RPMI8226 (cell line): ENCODE measurements around the gene NR5A2.

ENCODE experiments used
- DNase-seq: peaks from one replicate; pipeline ENCODE4 v3.0.0-alpha.2; 2015

Gene NR5A2

DNA sequence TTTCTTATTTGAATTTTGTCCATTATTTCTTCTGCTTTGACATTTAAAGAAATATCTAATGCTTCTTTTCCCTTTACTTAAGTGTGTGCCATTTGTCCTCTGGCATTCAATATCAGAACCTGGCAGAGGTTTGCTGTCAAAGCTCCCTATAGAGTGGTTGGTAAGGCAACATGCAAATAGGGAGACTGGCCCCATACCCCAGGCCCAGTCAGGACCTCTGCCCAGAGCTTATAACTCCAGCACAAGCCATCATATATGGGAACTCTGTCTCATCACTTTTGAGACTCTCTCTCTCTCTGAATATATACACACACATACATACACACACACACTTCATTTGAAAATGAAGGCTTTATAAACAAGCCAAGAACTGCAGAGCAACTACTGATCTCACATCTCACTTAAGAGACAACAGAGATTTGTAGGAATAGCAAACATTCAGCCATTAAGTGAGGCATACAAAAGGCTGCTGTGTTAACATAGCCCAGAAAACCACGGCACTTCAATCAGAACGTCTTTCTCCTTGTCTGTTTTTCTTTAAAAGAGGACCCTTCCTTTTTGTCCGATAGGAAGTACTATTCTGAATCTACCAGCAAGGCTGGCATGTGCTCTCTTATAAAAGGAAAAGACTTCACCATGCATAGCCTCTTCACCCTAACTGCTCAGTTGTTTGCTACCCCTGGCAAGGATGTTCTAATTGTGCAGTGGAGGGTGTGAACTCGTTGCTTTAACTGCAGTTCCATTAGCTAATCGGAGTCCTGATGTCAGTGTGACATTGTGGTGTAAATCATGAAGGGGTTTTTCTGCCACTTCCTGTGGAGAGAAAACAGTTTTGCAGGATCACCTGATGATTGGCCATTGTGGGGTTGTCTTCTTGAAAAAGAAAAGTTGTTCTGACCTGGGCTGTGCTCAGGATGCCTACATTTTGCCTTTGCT is 101.7 kb downstream of the NR5A2 start:
- no peak for DNase-seq

DNA sequence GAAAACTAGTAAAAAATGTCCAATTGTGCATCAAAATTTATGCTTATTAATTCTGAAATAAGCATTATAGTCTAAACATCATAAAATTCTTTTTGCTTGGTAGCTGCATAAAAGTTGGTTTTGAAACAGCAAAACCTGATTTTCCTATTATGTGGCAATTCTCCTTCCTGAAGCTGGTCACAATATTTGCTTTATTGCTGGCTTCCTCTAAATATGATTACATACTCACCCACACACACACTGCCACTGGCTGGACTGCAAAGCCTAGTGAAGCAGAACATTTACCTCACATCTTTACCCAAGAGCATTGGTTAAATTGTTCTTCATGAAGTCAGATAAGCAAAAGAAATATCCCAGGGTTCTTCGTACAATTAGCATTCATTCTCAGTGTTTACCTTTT is 103.0 kb downstream of the NR5A2 start:
- no peak for DNase-seq

DNA sequence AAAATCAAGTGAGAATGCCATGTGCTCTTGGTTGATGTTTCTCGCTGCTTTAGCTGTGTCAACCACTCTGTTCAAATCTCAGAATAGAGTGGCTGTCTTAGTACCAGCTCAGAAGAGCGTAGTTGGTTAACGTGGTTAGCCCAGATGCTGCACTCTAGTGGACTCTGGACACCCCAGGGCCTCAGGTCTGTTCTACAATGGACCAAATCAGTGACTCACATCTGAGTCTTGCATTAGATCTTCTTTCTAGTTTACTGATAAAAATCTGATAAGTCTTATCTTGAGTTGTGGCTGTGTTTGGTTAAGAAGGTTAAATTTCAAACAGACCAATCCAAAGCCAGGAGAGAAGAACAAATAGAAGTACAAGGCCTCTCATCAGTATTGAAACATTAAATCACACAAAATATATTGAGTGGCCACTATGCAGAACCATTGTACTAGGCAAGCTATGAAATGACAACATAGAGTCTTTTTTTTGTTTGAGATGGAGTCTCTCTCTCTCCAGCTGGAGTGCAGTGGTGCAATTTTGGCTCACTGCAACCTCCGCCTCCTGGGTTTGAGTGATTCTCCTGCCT is 104.1 kb downstream of the NR5A2 start:
- no peak for DNase-seq

- no peak for DNase-seq
Measured at GRCh38 chr1:200133123-200133522, 105.6 kb downstream of the NR5A2 start.

DNA sequence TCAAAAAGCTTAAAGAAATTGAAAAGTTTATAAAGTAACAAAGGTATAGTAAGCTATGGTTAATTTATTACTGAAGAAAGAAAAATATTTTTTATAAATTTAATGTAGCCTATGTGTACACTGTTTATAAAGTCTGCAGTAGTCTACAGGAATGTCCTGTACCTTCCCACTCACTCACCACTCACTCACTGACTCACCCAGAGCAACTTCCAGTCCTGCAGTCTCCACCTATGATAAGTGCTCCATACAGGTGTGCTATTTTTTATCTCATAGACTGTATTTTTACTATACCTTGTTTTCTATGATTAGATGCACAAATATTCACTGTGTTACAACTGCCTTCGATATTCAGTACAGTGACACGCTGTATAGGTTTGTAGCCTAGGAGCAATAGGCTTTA is 106.6 kb downstream of the NR5A2 start:
- no peak for DNase-seq

DNA sequence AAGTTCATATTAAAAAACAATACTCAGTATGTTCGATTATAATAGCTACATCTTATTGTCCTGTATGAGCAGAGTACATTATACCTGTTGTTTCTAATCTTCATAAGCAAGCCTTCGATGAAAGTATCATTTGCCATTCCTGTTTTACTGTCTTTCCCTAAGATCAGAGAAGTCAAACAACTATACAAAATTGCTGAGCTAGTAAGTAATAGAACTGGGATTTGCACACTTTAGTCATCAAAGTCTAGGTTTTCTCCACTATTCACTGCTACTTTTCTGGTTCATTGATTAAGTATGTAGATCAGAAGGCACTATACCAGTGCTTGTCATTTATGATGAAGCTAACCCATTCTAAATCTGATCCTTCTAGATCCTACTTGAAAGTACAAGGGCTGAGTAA is 108.9 kb downstream of the NR5A2 start:
- DNase-seq: no peak

DNA sequence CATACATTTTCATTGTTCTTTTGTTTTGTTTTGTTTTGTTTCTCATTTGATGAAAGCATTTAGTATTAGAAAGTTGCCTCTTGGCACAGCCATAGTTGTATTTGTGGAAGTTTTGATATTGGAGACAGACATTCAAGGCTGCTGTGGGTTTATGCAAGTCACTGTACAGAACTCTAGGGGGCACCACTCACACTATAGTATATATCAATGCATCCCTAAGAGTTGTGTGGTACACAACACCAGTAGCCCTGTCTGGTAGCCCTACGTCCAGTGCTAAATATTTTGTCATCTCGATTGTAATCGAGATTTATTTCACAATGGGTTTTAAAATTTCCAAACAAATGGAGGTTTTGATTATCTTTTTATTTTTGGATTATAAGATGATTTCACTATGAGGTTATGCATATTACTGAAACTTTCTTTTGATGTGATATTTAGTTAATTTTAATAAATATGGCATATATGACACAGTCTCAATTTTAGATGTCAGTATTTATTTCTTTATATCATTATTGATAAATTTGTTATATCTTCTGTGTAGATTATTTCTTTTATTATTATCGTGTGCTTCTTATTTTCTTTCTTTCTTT is 112.2 kb downstream of the NR5A2 start:
- DNase-seq: peak; percentile 66

DNA sequence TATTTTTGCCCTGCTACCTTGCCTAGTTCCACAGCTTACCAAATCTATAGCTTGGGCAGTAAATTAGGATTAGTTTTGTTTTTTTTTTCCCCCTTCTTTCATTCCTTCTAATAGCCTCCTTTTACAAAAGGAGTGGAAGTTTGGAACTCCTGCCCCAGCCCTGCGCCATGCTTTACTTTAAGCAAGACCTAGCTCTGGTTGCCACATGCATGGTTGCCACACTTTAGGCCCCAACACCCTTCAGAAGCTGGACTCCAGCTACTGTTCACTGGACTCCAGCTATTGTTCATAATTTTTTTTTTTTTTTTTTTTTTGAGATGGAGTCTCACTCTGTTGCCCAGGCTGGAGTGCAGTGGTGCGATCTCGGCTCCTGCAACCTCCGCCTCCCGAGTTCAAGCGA is 115.8 kb downstream of the NR5A2 start:
- DNase-seq: no peak

GRCh38 chr1:200146100-200146499 is 118.6 kb downstream of the NR5A2 start:
- no peak for DNase-seq

GRCh38 chr1:200147094-200147493 is 119.6 kb downstream of the NR5A2 start:
- no peak for DNase-seq

DNA sequence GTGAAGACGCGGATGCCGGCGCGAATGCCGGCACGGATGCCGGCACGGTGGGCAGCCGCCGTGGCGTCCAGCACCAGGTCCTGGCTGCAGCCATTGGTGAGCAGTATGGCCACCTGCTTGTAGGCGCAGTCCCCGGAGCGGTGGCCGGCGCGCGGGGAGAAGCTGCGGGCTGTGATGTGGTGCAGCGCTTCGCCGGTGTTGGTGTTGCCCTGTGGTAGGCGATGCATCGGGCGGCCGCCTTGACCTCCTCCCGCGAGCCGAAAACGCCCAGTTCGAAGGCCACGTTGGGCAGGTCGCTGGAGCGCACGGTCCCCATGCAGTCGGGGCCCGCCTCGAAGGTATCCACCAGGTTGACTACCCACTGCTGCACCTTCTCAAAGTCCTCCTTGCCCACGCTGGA is 120.2 kb downstream of the NR5A2 start:
- DNase-seq: no peak

GRCh38 chr1:200150006-200150405 is 122.5 kb downstream of the NR5A2 start:
- DNase-seq: no peak

DNA sequence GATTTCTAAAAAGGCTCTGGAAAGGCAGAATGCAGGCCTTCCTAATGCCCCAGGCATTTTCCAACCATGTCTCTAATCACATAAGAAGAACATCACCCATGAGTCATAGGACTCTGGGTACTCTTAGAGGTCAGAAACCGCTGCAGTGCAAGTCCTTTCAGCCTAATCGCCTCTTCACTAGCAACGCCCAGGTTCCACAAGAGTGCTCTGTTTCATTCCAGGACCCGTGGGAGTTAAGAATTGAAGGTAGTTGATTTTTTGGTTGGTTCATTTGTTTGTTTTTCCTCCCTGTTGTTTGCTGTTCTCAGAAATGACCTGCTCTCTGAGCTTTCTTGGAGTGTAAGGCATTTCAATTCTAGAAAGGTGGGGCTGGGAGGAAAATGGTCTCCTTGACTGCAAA is 123.2 kb downstream of the NR5A2 start:
- DNase-seq: no peak

- DNase-seq: no peak
Measured at GRCh38 chr1:200152336-200152735, 124.8 kb downstream of the NR5A2 start.

DNA sequence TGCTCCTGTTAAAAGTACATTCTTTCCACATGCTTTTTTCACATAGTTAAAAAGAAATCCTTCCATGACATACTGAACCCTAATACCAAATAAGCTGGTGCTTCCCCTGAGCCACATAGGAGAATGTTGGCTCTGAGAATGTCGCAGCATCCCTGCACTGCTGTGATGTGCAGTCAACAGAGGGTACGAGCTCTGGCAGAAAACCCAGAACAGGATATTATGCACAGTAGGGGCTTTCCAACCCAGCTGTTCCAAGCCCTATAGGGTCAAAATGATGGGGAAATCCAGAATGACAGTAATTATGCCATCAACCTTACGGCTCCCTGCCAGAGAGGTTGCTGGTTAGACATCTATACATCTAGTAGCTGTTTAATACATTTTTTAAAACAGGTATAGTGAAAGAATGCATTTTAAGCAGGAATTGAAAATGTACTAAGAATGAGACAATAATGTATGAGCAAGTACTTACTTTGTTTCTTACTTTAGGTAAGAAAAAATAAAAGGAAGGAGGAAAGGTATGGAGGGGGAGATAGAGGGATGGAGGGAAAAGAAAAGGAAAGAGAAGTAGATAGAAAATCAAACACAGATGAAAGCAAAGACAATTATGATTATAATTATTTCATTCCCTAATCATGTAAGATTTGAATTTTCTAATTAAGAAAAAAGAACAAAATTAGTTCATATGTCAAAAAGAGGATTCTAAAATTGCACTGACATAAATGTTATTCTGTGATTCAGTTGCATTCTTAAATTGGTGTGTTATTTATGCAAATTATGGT is 126.0 kb downstream of the NR5A2 start:
- no peak for DNase-seq

GRCh38 chr1:200154069-200154767 is 126.7 kb downstream of the NR5A2 start:
- DNase-seq: peak; percentile 38

- no peak for DNase-seq
Measured at GRCh38 chr1:200157715-200158114, 130.2 kb downstream of the NR5A2 start.

- DNase-seq: no peak
Measured at GRCh38 chr1:200161801-200162200, 134.3 kb downstream of the NR5A2 start.

GRCh38 chr1:200162258-200162657 is 134.7 kb downstream of the NR5A2 start:
- no peak for DNase-seq

- no peak for DNase-seq
Measured at GRCh38 chr1:200162877-200163276, 135.4 kb downstream of the NR5A2 start.

GRCh38 chr1:200163911-200164310 is 136.4 kb downstream of the NR5A2 start:
- DNase-seq: no peak

- DNase-seq: peak; percentile 60
Measured at GRCh38 chr1:200165493-200166220, 138.1 kb downstream of the NR5A2 start.
